Measurements from ENCODE around the gene UBE2J2.

GRCh38 chr1:1233567-1233892 is 40.1 kb downstream of the UBE2J2 start:
- TF ChIP-seq JUN (IDR thresholded peaks at IDR 0.05) (no peak), CTCF (IDR thresholded peaks at IDR 0.05) (no peak), EP300 (IDR thresholded peaks at IDR 0.05) (no peak), ZFP36 (IDR thresholded peaks at IDR 0.05; ENCODE audit: borderline replicate concordance, partially characterized antibody) (no peak), MAFK (IDR thresholded peaks at IDR 0.05; ENCODE audit: partially characterized antibody) (no peak), PBX3 (IDR thresholded peaks at IDR 0.05) (no peak), KDM5A (IDR thresholded peaks at IDR 0.05) (no peak), HDAC2 (IDR thresholded peaks at IDR 0.05) (no peak), POLR2A (IDR thresholded peaks at IDR 0.05; ENCODE audit: low read length) (no peak), SMC3 (IDR thresholded peaks at IDR 0.05) (no peak), SREBF2 (IDR thresholded peaks at IDR 0.05) (no peak), MYC (IDR thresholded peaks at IDR 0.05; ENCODE audit: borderline replicate concordance, low read length) (no peak), CHD2 (IDR thresholded peaks at IDR 0.05; ENCODE audit: low read length, partially characterized antibody) (no peak), KDM1A (IDR thresholded peaks at IDR 0.05; ENCODE audit: low read depth) (no peak)
